Activated CD4-positive, alpha-beta T cell treated with anti-CD3 and anti-CD28 coated beads for 36 hours (primary cell): ENCODE measurements around the gene LIPI. TPM values are rescaled to one million over a fixed set of nuclear protein-coding genes. Genes with fewer than 3 reads are reported as not detected.

ENCODE experiments used
- ATAC-seq: fragments of 200-7000 bp; cut with Tn5 transposase; one replicate; pipeline ENCODE4 v1.10.0; 2021; ENCODE audit warnings: mild to moderate bottlenecking, moderate library complexity
- CTCF ChIA-PET: fragments of 350-600 bp; sonication (Branson Sonifier 250); formaldehyde crosslinking; loops from one replicate; lab custom pipeline; 2021; ENCODE audit warnings: antibody characterized with exemption; lab: Charles Lee
- POLR2A ChIA-PET: fragments of 350-600 bp; sonication (Branson Sonifier 250); formaldehyde crosslinking; loops from one replicate; lab custom pipeline; 2021; ENCODE audit warnings: antibody characterized with exemption, inconsistent platforms; lab: Charles Lee
- DNase-seq: peaks from one replicate; pipeline ENCODE4 v3.0.0-alpha.2; 2020
- H3K27ac Mint-ChIP-seq: one replicate; pipeline ENCODE4 v1.8.0; 2021; ENCODE audit warnings: mixed read lengths
- H3K27me3 Mint-ChIP-seq: one replicate; pipeline ENCODE4 v1.8.0; 2021; ENCODE audit warnings: mixed read lengths
- H3K36me3 Mint-ChIP-seq: one replicate; pipeline ENCODE4 v1.8.0; 2021; ENCODE audit warnings: low read depth, mixed read lengths
- H3K4me1 Mint-ChIP-seq: one replicate; pipeline ENCODE4 v1.8.0; 2021; ENCODE audit warnings: mixed read lengths
- H3K4me3 Mint-ChIP-seq: one replicate; pipeline ENCODE4 v1.8.0; 2021; ENCODE audit warnings: mild to moderate bottlenecking, moderate library complexity, mixed read lengths
- H3K9me3 Mint-ChIP-seq: one replicate; pipeline ENCODE4 v1.8.0; 2021; ENCODE audit warnings: low read depth, mixed read lengths
- intact Hi-C, 2 experiments: fragments of 100-400 bp; cut with DNase I in 1 of 2; cut with micrococcal nuclease in 1 of 2; formaldehyde crosslinking; loops; one replicate each; pipeline versions ENCODE4 v1.14.2 to v1.15.1; 2022 to 2024; cut with DNase I, micrococcal nuclease
- total RNA-seq, 2 experiments: library from RNA; stranded (reverse); gene quantifications; one replicate each; pipeline ENCODE4 v1.2.3, GENCODE V29; 2021

The LIPI gene
- not detected for total RNA-seq

DNA sequence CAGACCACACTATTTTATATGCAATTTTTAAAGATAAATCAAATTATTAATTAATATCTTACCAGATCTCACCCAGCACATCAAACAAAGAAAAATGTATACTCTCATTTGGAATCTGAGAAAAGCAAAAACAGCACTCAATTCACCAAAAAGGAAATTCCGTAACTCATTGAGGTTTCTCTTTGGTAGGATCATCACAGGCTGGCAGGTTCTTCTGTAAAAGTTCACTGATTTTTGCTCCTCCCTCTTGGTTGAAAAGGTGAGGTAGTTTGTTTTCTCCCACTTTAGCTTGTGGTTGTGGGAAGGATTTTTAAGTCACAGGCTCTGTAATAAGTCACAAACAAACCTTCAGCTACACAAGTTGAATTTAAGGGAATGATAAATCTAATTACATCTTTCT, at the start of gene LIPI:
Gene LIPI (minus strand): TSS at position 218 of the 400 bp plus-strand sequence. CDS start 110 bp downstream, at position 108.
- H3K36me3 Mint-ChIP-seq: no peaks in the 10 kb centered on the region
- CTCF ChIA-PET: interaction anchor here (0.6 to 1.1 kb wide), 3 partner anchors 27 to 253 kb away, joined by 3 read pairs; no protein-coding TSS in a partner anchor

DNA sequence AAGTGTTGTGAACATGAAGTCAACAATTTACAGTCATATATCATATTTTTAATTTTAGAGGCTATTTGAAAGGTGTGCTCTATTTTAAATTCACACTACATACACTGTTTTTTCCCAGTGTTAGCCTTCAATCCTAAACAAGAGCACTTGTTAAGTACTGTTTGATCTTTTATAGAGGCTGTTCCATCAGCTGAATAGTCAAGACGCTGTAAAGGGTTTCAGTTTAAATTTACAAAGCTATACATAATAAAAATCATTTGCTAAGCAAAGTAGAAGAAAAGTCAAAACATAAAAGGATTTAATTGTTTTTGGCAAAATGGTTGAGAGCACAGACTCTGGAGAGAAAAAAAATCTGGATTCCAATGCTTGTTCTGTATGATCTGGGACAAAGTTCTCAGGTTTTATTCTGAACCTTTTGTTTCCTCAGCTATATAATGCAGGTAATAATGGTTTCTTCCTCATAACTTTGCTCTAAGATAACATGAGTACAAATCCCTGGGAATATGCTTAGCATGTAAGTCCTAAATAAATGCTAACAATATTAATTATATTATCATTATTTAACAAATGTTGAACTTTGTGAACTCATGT, 49.5 kb upstream of the LIPI start:
- intact Hi-C loops: no loop called here
- no peaks in the 10 kb centered on the region for H3K9me3 Mint-ChIP-seq
- DNase-seq (no peak), ATAC-seq (no peak)
- CTCF ChIA-PET: interaction anchor here (0.6 to 1.5 kb wide), 10 partner anchors 14 to 1222 kb away, joined by 3 to 4 read pairs (median 3); no protein-coding TSS in a partner anchor
- H3K4me1 Mint-ChIP-seq: peaks cover 5% of the 10 kb centered on the region
- H3K36me3 Mint-ChIP-seq: no peaks in the 10 kb centered on the region
- H3K27ac Mint-ChIP-seq: no peak overlapping the region
- H3K27me3 Mint-ChIP-seq: peaks cover 7% of the 10 kb centered on the region
- H3K4me3 Mint-ChIP-seq: no peak overlapping the region
- POLR2A ChIA-PET: no interaction called here

More for the DNA sequence above, at the start of gene LIPI:
- Mint-ChIP-seq H3K27me3 (peaks cover 4% of the 10 kb centered on the region), H3K4me1 (no peaks in the 10 kb centered on the region), H3K27ac (no peak within 1 kb of the TSS), H3K4me3 (no peak within 1 kb of the TSS), H3K9me3 (no peaks in the 10 kb centered on the region)
- DNase-seq (no peak), ATAC-seq (no peak)
- intact Hi-C loops: no loop called here
- POLR2A ChIA-PET: no interaction called here

DNA sequence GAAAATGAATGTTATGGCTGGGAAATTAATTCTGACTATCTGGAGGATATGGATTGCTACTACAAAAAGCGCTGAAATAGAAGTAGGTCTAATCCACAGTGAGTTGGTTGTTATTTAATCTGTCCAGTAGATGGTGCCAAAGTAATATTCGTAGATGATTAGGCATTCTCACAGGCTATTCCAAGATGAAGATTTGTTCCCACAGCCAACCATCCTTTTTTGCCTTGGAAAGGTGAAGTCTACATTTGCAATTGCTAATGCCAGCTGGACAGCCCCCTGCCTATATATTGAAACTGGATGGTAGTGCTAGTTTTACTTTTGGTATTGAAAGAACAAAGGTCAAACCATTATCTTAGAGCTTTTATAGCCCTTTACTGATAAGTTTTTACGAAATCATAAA, 49.0 kb upstream of the LIPI start:
- Mint-ChIP-seq H3K36me3 (no peaks in the 10 kb centered on the region), H3K9me3 (no peaks in the 10 kb centered on the region), H3K27ac (no peak overlapping the region), H3K4me1 (peaks cover 5% of the 10 kb centered on the region), H3K27me3 (peaks cover 7% of the 10 kb centered on the region), H3K4me3 (no peak overlapping the region)
- intact Hi-C loops: loop anchor here (2.0 to 10.0 kb wide), 4 partner anchors 123 to 1223 kb away; partner anchors contain the start of gene HSPA13 (in 1 of the 2)
- ATAC-seq (peak; percentile 33), DNase-seq (no peak)
- ChIA-PET POLR2A (no interaction called here), CTCF (interaction anchor here (0.6 to 1.7 kb wide), 13 partner anchors 14 to 1223 kb away, joined by 3 to 6 read pairs (median 3); partner anchors contain the start of gene HSPA13)

DNA sequence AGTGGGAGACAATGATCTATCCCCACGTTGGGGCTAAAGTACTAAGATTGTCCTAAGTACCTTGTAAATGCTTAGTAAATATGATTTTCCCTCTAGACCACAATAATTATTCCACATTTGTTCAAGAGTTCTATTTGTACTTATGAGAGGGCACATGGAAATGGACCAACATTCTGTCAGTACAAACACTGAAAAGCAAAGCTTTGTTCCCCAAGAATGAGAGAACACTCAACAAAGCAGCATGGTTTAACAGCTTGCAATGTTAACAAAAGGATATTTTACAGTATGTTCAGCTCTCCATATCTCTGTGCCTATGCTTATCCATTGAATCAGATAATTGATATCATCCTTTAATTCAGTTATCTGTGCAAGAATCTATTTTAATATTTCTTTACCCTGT, 40.6 kb upstream of the LIPI start:
- intact Hi-C loops: loop anchor here (5.0 to 10.0 kb wide), 2 partner anchors 523 to 1341 kb away; no protein-coding TSS in a partner anchor
- Mint-ChIP-seq H3K36me3 (no peaks in the 10 kb centered on the region), H3K9me3 (peaks cover 2% of the 10 kb centered on the region), H3K27ac (no peak overlapping the region), H3K27me3 (peaks cover 14% of the 10 kb centered on the region), H3K4me1 (peaks cover 2% of the 10 kb centered on the region), H3K4me3 (no peak overlapping the region)
- ChIA-PET CTCF (no interaction called here), POLR2A (no interaction called here)
- ATAC-seq: no peak
- DNase-seq: no peak

DNA sequence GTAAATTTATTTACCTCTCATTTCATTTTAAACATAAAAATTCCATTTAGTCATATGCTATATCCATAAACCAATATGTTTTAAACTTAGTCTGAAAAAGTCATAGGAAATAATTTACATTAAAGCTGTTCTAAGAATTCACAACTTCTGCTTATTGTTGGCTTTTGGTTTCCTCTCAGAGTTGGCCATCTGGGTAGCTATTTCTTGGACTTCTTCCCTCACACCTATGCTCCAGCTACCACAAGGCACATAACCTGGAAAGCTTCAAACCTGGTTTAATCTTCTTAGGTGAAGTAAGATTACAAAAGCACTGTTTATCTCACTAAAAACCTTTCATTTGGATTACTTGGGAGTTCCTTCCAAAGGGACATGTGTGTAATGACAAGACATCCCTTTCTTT, 35.0 kb upstream of the LIPI start:
- intact Hi-C loops: loop anchor here in 1 of 2 experiments (10.0 kb wide), 1 partner anchor 121 kb away; no protein-coding TSS in a partner anchor
- H3K27me3 Mint-ChIP-seq: peaks cover 10% of the 10 kb centered on the region
- peaks cover 4% of the 10 kb centered on the region for H3K9me3 Mint-ChIP-seq
- H3K36me3 Mint-ChIP-seq: no peaks in the 10 kb centered on the region
- ATAC-seq (no peak), DNase-seq (no peak)
- H3K4me1 Mint-ChIP-seq: peaks cover 8% of the 10 kb centered on the region
- CTCF ChIA-PET: interaction anchor here (0.6 to 1.4 kb wide), 3 partner anchors 7 to 525 kb away, joined by 3 to 4 read pairs (median 3); no protein-coding TSS in a partner anchor
- POLR2A ChIA-PET: no interaction called here
- H3K27ac Mint-ChIP-seq: no peak overlapping the region
- H3K4me3 Mint-ChIP-seq: no peak overlapping the region

DNA sequence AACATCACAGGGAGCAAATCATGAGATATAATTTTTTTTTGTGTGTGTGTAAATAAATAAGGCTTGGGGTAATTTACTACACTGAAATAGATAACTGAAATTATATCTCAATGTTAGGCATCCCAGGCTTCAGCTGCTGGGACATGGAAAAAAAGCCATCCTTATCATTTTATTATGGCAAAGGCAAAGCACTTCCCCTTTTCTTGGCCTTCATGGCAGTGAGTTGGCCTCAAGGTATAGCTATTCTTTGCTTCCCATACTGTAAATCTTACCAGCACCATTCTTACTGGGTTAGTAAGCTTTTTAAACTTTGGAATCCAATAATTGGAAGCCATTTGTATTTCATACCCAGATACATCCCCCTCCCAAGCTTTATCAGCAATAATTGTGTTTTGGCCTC, 34.2 kb upstream of the LIPI start:
- no peak overlapping the region for H3K4me3 Mint-ChIP-seq

DNA sequence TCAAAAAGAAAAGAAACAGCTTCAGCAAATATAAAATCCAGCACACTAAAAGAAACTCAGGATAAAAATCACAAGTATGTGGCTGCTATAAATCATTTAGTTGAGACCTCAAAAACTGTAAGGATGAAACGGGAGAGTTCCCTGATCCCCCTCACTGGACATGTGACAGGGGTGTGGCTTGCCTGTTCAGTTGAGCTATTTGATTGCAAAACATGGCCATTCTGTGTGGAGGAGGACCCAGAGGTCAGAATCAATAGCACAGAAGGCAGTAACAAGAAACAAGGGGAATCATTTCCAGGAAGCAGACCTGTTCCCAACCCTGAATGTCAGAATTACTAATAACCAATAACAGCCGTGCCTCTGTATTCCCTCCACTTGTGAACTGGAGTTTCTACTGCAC, 33.1 kb upstream of the LIPI start:
- no peak for ATAC-seq
- Mint-ChIP-seq H3K4me3 (no peak overlapping the region), H3K27me3 (peaks cover 4% of the 10 kb centered on the region), H3K27ac (no peak overlapping the region), H3K4me1 (peaks cover 8% of the 10 kb centered on the region), H3K36me3 (no peaks in the 10 kb centered on the region), H3K9me3 (peaks cover 3% of the 10 kb centered on the region)
- intact Hi-C loops: loop anchor here in 1 of 2 experiments (10.0 kb wide), 1 partner anchor 119 kb away; no protein-coding TSS in a partner anchor
- ChIA-PET POLR2A (no interaction called here), CTCF (interaction anchor here (0.7 to 3.6 kb wide), 4 partner anchors 9 to 120 kb away, joined by 3 to 13 read pairs (median 3); no protein-coding TSS in a partner anchor)
- no peak for DNase-seq

More for the DNA sequence above, 34.2 kb upstream of the LIPI start:
- Mint-ChIP-seq H3K27me3 (peaks cover 7% of the 10 kb centered on the region), H3K27ac (no peak overlapping the region), H3K36me3 (no peaks in the 10 kb centered on the region), H3K4me1 (peaks cover 8% of the 10 kb centered on the region), H3K9me3 (peaks cover 4% of the 10 kb centered on the region)
- ATAC-seq (no peak), DNase-seq (no peak)
- CTCF ChIA-PET: interaction anchor here (0.8 to 1.1 kb wide), 2 partner anchors 8 to 9 kb away, joined by 4 read pairs; no protein-coding TSS in a partner anchor
- intact Hi-C loops: loop anchor here in 1 of 2 experiments (10.0 kb wide), 1 partner anchor 120 kb away; no protein-coding TSS in a partner anchor
- POLR2A ChIA-PET: interaction anchor here (0.6 kb wide), 1 partner anchor 491 kb away, joined by 4 read pairs; no protein-coding TSS in a partner anchor

DNA sequence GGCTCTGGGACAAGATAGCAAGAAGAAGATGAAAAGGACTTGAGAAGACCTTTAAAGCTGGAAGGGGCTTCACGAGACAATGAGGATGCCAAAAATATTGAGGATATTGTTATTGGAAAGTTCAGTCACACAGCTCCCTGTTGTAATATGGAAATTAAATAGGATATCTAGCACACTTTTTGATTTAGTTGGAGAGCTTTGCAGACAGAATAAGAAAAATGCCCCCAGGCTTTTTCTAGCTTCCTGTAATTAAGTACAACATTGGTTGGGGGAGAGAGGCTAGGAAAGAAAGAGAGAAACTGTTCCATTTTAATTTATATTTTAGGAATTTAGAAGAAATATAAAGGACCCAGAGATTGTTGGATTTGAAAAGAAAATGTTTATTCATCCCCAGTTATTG, 32.7 kb upstream of the LIPI start:
- H3K36me3 Mint-ChIP-seq: no peaks in the 10 kb centered on the region
- ATAC-seq (no peak), DNase-seq (no peak)
- peaks cover 4% of the 10 kb centered on the region for H3K27me3 Mint-ChIP-seq
- intact Hi-C loops: loop anchor here in 1 of 2 experiments (10.0 kb wide), 1 partner anchor 119 kb away; no protein-coding TSS in a partner anchor
- H3K27ac Mint-ChIP-seq: no peak overlapping the region
- ChIA-PET POLR2A (no interaction called here), CTCF (interaction anchor here (0.7 to 3.6 kb wide), 4 partner anchors 10 to 120 kb away, joined by 3 to 13 read pairs (median 3); no protein-coding TSS in a partner anchor)
- H3K9me3 Mint-ChIP-seq: peaks cover 3% of the 10 kb centered on the region
- H3K4me3 Mint-ChIP-seq: no peak overlapping the region
- peaks cover 8% of the 10 kb centered on the region for H3K4me1 Mint-ChIP-seq

DNA sequence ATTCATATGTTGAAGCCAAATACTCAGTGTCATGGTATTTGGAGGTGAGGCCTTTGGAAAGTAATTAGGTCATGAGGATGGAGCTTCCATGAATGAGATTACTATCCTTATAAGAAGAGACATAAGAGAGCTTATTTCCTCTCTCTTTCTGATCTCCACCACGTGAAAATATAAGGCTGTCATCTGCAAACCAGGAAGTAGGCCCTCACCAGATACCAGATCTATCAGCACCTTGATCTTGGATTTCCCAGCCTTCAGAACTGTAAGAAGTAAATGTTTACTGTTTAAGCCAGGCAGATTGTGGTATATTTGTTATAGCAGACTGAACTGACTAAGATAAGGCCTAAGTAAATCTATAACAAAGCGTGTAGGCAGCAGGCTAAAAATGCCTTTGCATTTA, 30.5 kb upstream of the LIPI start:
- CTCF ChIA-PET: interaction anchor here (1.0 to 3.6 kb wide), 3 partner anchors 12 to 22 kb away, joined by 3 to 13 read pairs (median 4); no protein-coding TSS in a partner anchor
- peaks cover 3% of the 10 kb centered on the region for H3K9me3 Mint-ChIP-seq
- POLR2A ChIA-PET: no interaction called here
- intact Hi-C loops: loop anchor here in 1 of 2 experiments (10.0 kb wide), 1 partner anchor 116 kb away; no protein-coding TSS in a partner anchor
- no peak overlapping the region for H3K27ac Mint-ChIP-seq
- H3K36me3 Mint-ChIP-seq: no peaks in the 10 kb centered on the region
- H3K4me3 Mint-ChIP-seq: no peak overlapping the region
- no peaks in the 10 kb centered on the region for H3K27me3 Mint-ChIP-seq
- peaks cover 8% of the 10 kb centered on the region for H3K4me1 Mint-ChIP-seq
- DNase-seq (no peak), ATAC-seq (no peak)

DNA sequence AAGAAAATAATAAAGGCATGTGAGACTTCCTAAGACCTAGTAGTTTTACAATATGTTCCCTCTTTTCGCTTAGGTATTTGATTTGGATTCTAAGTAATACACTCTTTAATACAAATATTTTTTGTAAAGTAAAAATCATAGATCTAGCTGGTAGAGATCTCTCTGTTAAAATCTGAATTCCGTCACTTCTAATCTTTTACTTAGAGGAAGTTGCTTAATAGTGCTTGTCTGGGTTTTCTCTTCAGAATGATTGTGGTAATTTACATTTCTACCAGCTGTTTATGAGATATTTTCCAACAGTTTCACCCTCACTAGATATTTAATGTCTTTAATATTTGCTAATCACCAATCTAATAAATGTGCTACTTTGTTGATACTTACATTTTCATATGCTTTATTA, 28.5 kb upstream of the LIPI start:
- H3K36me3 Mint-ChIP-seq: no peaks in the 10 kb centered on the region
- H3K27ac Mint-ChIP-seq: no peak overlapping the region
- peaks cover 3% of the 10 kb centered on the region for H3K9me3 Mint-ChIP-seq
- H3K27me3 Mint-ChIP-seq: no peaks in the 10 kb centered on the region
- DNase-seq (no peak), ATAC-seq (no peak)
- ChIA-PET CTCF (interaction anchor here (0.9 to 3.8 kb wide), 4 partner anchors 14 to 24 kb away, joined by 3 to 22 read pairs (median 5); partner anchors contain the start of gene RBM11), POLR2A (no interaction called here)
- intact Hi-C loops: loop anchor here in 1 of 2 experiments (5.0 kb wide), 1 partner anchor 52 kb away; no protein-coding TSS in a partner anchor
- peaks cover 8% of the 10 kb centered on the region for H3K4me1 Mint-ChIP-seq
- no peak overlapping the region for H3K4me3 Mint-ChIP-seq

DNA sequence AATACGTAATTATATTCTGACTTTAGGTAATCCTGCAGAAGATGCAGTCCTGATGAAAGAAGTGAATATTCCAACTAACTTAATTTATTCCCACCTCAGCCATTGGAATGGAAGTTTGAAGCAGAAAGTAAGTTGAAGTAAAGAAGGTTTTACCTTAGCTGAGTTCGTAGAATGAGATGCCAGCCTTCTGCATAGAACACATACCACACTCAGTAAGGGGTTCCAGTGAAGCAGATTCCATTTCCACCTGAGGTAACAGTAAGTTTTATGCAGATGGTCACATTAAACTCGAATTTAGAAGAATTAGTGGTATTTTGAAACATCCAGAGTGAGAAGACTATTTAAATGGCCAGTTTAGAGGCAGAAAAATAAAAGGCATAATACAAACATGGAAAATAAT, 25.4 kb upstream of the LIPI start:
- DNase-seq (no peak), ATAC-seq (no peak)
- ChIA-PET CTCF (interaction anchor here (1.5 to 3.8 kb wide), 2 partner anchors 17 kb away, joined by 3 to 22 read pairs; no protein-coding TSS in a partner anchor), POLR2A (no interaction called here)
- no peak overlapping the region for H3K27ac Mint-ChIP-seq
- no peaks in the 10 kb centered on the region for H3K27me3 Mint-ChIP-seq
- H3K9me3 Mint-ChIP-seq: peaks cover 3% of the 10 kb centered on the region
- no peaks in the 10 kb centered on the region for H3K36me3 Mint-ChIP-seq
- H3K4me3 Mint-ChIP-seq: no peak overlapping the region
- H3K4me1 Mint-ChIP-seq: peaks cover 3% of the 10 kb centered on the region
- intact Hi-C loops: loop anchor here in 1 of 2 experiments (5.0 kb wide), 1 partner anchor 49 kb away; no protein-coding TSS in a partner anchor
